GM19193 (cell line): ENCODE results near the gene HSPB2.

Source experiments
- POLR2A ChIP-seq: IDR thresholded peaks from 4 replicates; pipeline ENCODE4 v1.6.1; 2011; ENCODE audit not compliant: insufficient read depth, insufficient read length; ENCODE audit errors: extremely low read depth

Gene HSPB2

GRCh38 chr11:111912535-111912934 lies at the start of gene HSPB2:
HSPB2 (plus strand) TSS chr11:111912734; CDS start chr11:111912830, 96 bp downstream.
- TF ChIP-seq POLR2A, result no peak

- TF ChIP-seq POLR2A, result no peak
These were observed 42.4 kb upstream of the HSPB2 start for GRCh38 chr11:111870113-111870512.

- TF ChIP-seq POLR2A, result no peak
These were observed 42.0 kb upstream of the HSPB2 start for GRCh38 chr11:111870522-111870885.

- TF ChIP-seq POLR2A, result peak; percentile 63
These were observed 41.4 kb upstream of the HSPB2 start, which contains the start of gene ALG9 for GRCh38 chr11:111870886-111871692. ALG9 (minus strand) TSS chr11:111871581; CDS start chr11:111871482, 99 bp downstream.

GRCh38 chr11:111871693-111872161 lies 40.8 kb upstream of the HSPB2 start:
- TF ChIP-seq POLR2A, result no peak

- TF ChIP-seq POLR2A, result no peak
These were observed 34.1 kb upstream of the HSPB2 start for GRCh38 chr11:111878385-111878848.

- TF ChIP-seq POLR2A, result peak; percentile 75
These were observed 33.5 kb upstream of the HSPB2 start, which contains the start of the genes CFAP68 and FDXACB1 for GRCh38 chr11:111878849-111879636. CFAP68 (plus strand) TSS chr11:111879541; CDS start chr11:111879561, 20 bp downstream. FDXACB1 (minus strand) TSS chr11:111879165; CDS start chr11:111879132, 33 bp downstream.

GRCh38 chr11:111879637-111879960 lies 32.9 kb upstream of the HSPB2 start:
- no peak for TF ChIP-seq POLR2A

GRCh38 chr11:111882202-111882601 lies 30.3 kb upstream of the HSPB2 start:
- no peak for TF ChIP-seq POLR2A

GRCh38 chr11:111886032-111886431 lies 26.5 kb upstream of the HSPB2 start:
- TF ChIP-seq POLR2A, result no peak

GRCh38 chr11:111886844-111887243 lies 25.7 kb upstream of the HSPB2 start:
- no peak for TF ChIP-seq POLR2A

GRCh38 chr11:111905411-111905810 lies 7.1 kb upstream of the HSPB2 start:
- TF ChIP-seq POLR2A, result no peak

GRCh38 chr11:111906680-111907079 lies 5.9 kb upstream of the HSPB2 start:
- TF ChIP-seq POLR2A, result no peak

- no peak for TF ChIP-seq POLR2A
These were observed 3.8 kb upstream of the HSPB2 start for GRCh38 chr11:111908639-111909305.

- TF ChIP-seq POLR2A, result no peak
These were observed 3.2 kb upstream of the HSPB2 start for GRCh38 chr11:111909378-111909777.
